ENCODE measurements around the gene PCGF3.
"Not testable (repeated sequence)": the region's sequence is repeated elsewhere in the genome, so short reads cannot be mapped to it uniquely, and the experiment has no call there.

Gene PCGF3

GRCh38 chr4:764405-765169, 59.0 kb downstream of the PCGF3 start:
- no peak for DNase-seq (ENCODE audit: low spot score)

- no peak for DNase-seq (ENCODE audit: low spot score)
Observed at GRCh38 chr4:766152-766515, 60.5 kb downstream of the PCGF3 start.

- DNase-seq (ENCODE audit: low spot score), result no peak
Observed at GRCh38 chr4:766559-767283, 61.1 kb downstream of the PCGF3 start.

- no peak for DNase-seq (ENCODE audit: low spot score)
Observed at GRCh38 chr4:768076-768475, 62.4 kb downstream of the PCGF3 start.

GRCh38 chr4:768995-769394, 63.4 kb downstream of the PCGF3 start:
- DNase-seq (ENCODE audit: low spot score), result no peak

GRCh38 chr4:769511-769910, 63.9 kb downstream of the PCGF3 start:
- DNase-seq (ENCODE audit: low spot score), result no peak

GRCh38 chr4:770022-770421, 64.4 kb downstream of the PCGF3 start:
- DNase-seq (ENCODE audit: low spot score), result no peak

- DNase-seq (ENCODE audit: low spot score), result no peak
Observed at GRCh38 chr4:771464-771863, 65.8 kb downstream of the PCGF3 start.

- no peak for DNase-seq (ENCODE audit: low spot score)
Observed at GRCh38 chr4:772118-772517, 66.5 kb downstream of the PCGF3 start.

- DNase-seq (ENCODE audit: low spot score), result no peak
Observed at GRCh38 chr4:772776-773175, 67.1 kb downstream of the PCGF3 start.

- no peak for DNase-seq (ENCODE audit: low spot score)
Observed at GRCh38 chr4:773214-773613, 67.6 kb downstream of the PCGF3 start.

GRCh38 chr4:774419-775092, 68.9 kb downstream of the PCGF3 start:
- DNase-seq (ENCODE audit: low spot score), result not testable (repeated sequence)

GRCh38 chr4:775485-775884, 69.9 kb downstream of the PCGF3 start:
- DNase-seq (ENCODE audit: low spot score), result not testable (repeated sequence)

GRCh38 chr4:776743-777441, 71.3 kb downstream of the PCGF3 start:
- DNase-seq (ENCODE audit: low spot score), result no peak

- no peak for DNase-seq (ENCODE audit: low spot score)
Observed at GRCh38 chr4:777520-778262, 72.1 kb downstream of the PCGF3 start.

- no peak for DNase-seq (ENCODE audit: low spot score)
Observed at GRCh38 chr4:779555-779954, 73.9 kb downstream of the PCGF3 start.

GRCh38 chr4:780255-780654, 74.6 kb downstream of the PCGF3 start:
- not testable (repeated sequence) for DNase-seq (ENCODE audit: low spot score)

GRCh38 chr4:780716-781492, 75.3 kb downstream of the PCGF3 start:
- DNase-seq (ENCODE audit: low spot score), result no peak

- DNase-seq (ENCODE audit: low spot score), result peak; percentile 97
Observed at GRCh38 chr4:781493-782216, 76.0 kb downstream of the PCGF3 start.
